OCI-LY7 (cell line): ENCODE results near the gene GGA2.

Experiments
- EZH2phosphoT487 ChIP-seq: fragments of 200-600 bp; sonication (generic); IDR thresholded peaks from 2 replicates; pipeline ENCODE4 v1.6.1; 2018; ENCODE audit warnings: low read depth, borderline replicate concordance, mild to moderate bottlenecking, mixed run types, antibody characterized with exemption, low read length, moderate library complexity, mixed read lengths
- TF ChIP-seq, protein P1 (sequence below): fragments of 200-600 bp; sonication (generic); conservative IDR thresholded peaks from 2 replicates; pipeline ENCODE4 v1.5.1; 2014; ENCODE audit warnings: mild to moderate bottlenecking, antibody characterized with exemption, low read length, moderate library complexity, mixed read lengths

DNA sequence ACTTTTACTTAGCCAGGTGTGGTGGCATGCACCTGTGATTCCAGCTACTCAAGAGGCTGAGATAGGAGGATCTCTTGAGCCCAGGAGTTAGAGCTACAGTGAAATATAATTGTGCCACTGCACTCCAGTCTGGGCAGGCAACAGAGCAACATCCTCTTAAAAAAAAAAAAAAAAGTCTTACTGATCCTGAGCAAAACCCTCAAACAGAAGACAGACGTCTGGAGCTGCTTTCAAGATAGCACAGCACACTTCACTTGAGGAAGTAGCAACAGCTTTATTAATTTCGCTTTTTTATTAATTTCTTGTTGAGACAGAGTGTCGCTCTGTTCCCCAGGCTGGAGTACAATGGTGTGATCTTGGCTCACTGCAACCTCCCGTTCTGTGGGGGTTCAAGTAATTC lies 10.2 kb upstream of the GGA2 start:
- TF ChIP-seq, protein P1, sequence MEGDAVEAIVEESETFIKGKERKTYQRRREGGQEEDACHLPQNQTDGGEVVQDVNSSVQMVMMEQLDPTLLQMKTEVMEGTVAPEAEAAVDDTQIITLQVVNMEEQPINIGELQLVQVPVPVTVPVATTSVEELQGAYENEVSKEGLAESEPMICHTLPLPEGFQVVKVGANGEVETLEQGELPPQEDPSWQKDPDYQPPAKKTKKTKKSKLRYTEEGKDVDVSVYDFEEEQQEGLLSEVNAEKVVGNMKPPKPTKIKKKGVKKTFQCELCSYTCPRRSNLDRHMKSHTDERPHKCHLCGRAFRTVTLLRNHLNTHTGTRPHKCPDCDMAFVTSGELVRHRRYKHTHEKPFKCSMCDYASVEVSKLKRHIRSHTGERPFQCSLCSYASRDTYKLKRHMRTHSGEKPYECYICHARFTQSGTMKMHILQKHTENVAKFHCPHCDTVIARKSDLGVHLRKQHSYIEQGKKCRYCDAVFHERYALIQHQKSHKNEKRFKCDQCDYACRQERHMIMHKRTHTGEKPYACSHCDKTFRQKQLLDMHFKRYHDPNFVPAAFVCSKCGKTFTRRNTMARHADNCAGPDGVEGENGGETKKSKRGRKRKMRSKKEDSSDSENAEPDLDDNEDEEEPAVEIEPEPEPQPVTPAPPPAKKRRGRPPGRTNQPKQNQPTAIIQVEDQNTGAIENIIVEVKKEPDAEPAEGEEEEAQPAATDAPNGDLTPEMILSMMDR: no peak
- no peak for TF ChIP-seq EZH2phosphoT487
